ENCODE results near the gene CLSTN2.

GRCh38 chr3:140434261-140434905 is 499.4 kb downstream of the CLSTN2 start:
- TF ChIP-seq CTCF (IDR thresholded peaks at IDR 0.05; ENCODE audit: low read length) (no peak), EZH2 (optimal IDR thresholded peaks at IDR 0.05; ENCODE audit: low read depth, low read length) (no peak)

Measured in MM.1S (cell line).